PC-3 (cell line): ENCODE results near the gene IQSEC1. TPM values are rescaled to one million over a fixed set of nuclear protein-coding genes. Genes with fewer than 3 reads are reported as not detected.

Experiments
- ATAC-seq: fragments of 200-7000 bp; cut with Tn5 transposase; 2 replicates; pipeline ENCODE4 v1.9.1; 2020; ENCODE audit warnings: mild to moderate bottlenecking, moderate library complexity
- BruUV-seq: library from RNA; stranded (reverse); fragments of 400-500 nt; replicated peaks from 2 replicates; lab custom pipeline; 2021; lab: Mats Ljungman, UMichigan
- CTCF ChIA-PET: fragments of 300-600 bp; sonication (Branson Sonifier 250); formaldehyde crosslinking; loops from one replicate; lab custom pipeline; 2022; ENCODE audit warnings: antibody characterized with exemption; lab: Charles Lee
- POLR2A ChIA-PET: fragments of 300-600 bp; sonication (Branson Sonifier 250); formaldehyde crosslinking; loops from one replicate; lab custom pipeline; 2022; ENCODE audit warnings: antibody characterized with exemption; ENCODE audit not compliant: unreplicated experiment; lab: Charles Lee
- DNase-seq: peaks from one replicate; pipeline ENCODE4 v3.0.0-alpha.2; 2015
- H2AFZ ChIP-seq: fragments of 300-600 bp; sonication (generic); 2 replicates; pipeline ENCODE4 v1.6.0; 2016; ENCODE audit warnings: antibody characterized with exemption, low read length
- H3F3A ChIP-seq: fragments of 300-600 bp; sonication (generic); one replicate; pipeline ENCODE4 v1.6.0; 2017; ENCODE audit warnings: antibody characterized with exemption, low read length, control low read depth, mild to moderate bottlenecking; ENCODE audit not compliant: unreplicated experiment
- H3K27ac ChIP-seq: fragments of 300-600 bp; sonication (generic); 2 replicates; pipeline ENCODE4 v1.5.1; 2016; ENCODE audit warnings: mild to moderate bottlenecking, low read length
- H3K27me3 ChIP-seq: fragments of 300-600 bp; sonication (generic); 2 replicates; pipeline ENCODE4 v1.6.1; 2016; ENCODE audit warnings: low read length, mixed read lengths
- H3K36me3 ChIP-seq: fragments of 300-600 bp; sonication (generic); 2 replicates; pipeline ENCODE4 v1.6.1; 2016; ENCODE audit warnings: low read depth, mixed run types, low read length, mixed read lengths
- H3K4me1 ChIP-seq: fragments of 300-600 bp; sonication (generic); 2 replicates; pipeline ENCODE4 v1.5.1; 2016; ENCODE audit warnings: low read length; ENCODE audit not compliant: insufficient read depth
- H3K4me2 ChIP-seq: fragments of 300-600 bp; sonication (generic); 2 replicates; pipeline ENCODE4 v1.6.0; 2016; ENCODE audit warnings: low read length
- H3K4me3 ChIP-seq: fragments of 300-600 bp; sonication (generic); 2 replicates; pipeline ENCODE4 v1.5.1; 2016; ENCODE audit warnings: mild to moderate bottlenecking, low read length, mixed read lengths
- H3K79me2 ChIP-seq: fragments of 300-600 bp; sonication (generic); 2 replicates; pipeline ENCODE4 v1.6.1; 2017; ENCODE audit warnings: low read length, mixed read lengths
- H3K9ac ChIP-seq: fragments of 300-600 bp; sonication (generic); 2 replicates; pipeline ENCODE4 v1.6.0; 2016; ENCODE audit warnings: mild to moderate bottlenecking, low read length
- H3K9me2 ChIP-seq: fragments of 300-600 bp; sonication (generic); replicated peaks from 2 replicates; pipeline ENCODE4 v1.6.1; 2016; ENCODE audit warnings: mixed run types, low read length, mixed read lengths
- H3K9me3 ChIP-seq: fragments of 300-600 bp; sonication (generic); 2 replicates; pipeline ENCODE4 v1.6.1; 2016; ENCODE audit warnings: low read length, mixed read lengths
- H4K20me1 ChIP-seq: fragments of 300-600 bp; sonication (generic); 2 replicates; pipeline ENCODE4 v1.6.1; 2016; ENCODE audit warnings: low read length, mixed read lengths
- CTCF ChIP-seq: fragments of 300-600 bp; sonication (generic); conservative IDR thresholded peaks from 2 replicates; pipeline ENCODE4 v1.5.1; 2017; ENCODE audit warnings: antibody characterized with exemption, low read depth, mild to moderate bottlenecking, low read length
- EZH2 ChIP-seq: fragments of 300-600 bp; sonication (generic); IDR thresholded peaks from one replicate; pipeline ENCODE4 v1.6.1; 2017; ENCODE audit warnings: antibody characterized with exemption, mild to moderate bottlenecking, low read length; ENCODE audit not compliant: unreplicated experiment
- EZH2phosphoT487 ChIP-seq: fragments of 300-600 bp; sonication (generic); IDR thresholded peaks from 2 replicates; pipeline ENCODE4 v1.6.1; 2018; ENCODE audit warnings: mild to moderate bottlenecking, antibody characterized with exemption, low read length, borderline replicate concordance
- intact Hi-C: fragments of 100-400 bp; cut with micrococcal nuclease; formaldehyde crosslinking; loops from 2 replicates; pipeline ENCODE4 v1.9.0; 2023
- total RNA-seq: library from RNA; depleted of rRNA; stranded (reverse); fragments of >200 nt; gene quantifications from 2 replicates; pipeline ENCODE4 v1.2.3, GENCODE V29; 2014

The IQSEC1 gene
- total RNA-seq, 1 experiment from 2014 or later = 37.9 TPM

GRCh38 chr3:12892840-12893189 is 180.4 kb downstream of the IQSEC1 start:
- no peak overlapping the region for H3K9ac ChIP-seq
- ChIA-PET CTCF (interaction anchor here (1.2 kb wide), 1 partner anchor 70 kb away, joined by 8 read pairs; no protein-coding TSS in a partner anchor), POLR2A (no interaction called here)
- no peak for ATAC-seq
- H3K27ac ChIP-seq = no peak overlapping the region
- H3K9me2 ChIP-seq = no peaks in the 10 kb centered on the region
- no peaks in the 10 kb centered on the region for H3F3A ChIP-seq
- no TSS peak for BruUV-seq
- peaks cover 32% of the 10 kb centered on the region for H3K4me1 ChIP-seq
- H3K4me2 ChIP-seq = no peak overlapping the region
- no peaks in the 10 kb centered on the region for H3K79me2 ChIP-seq
- no peaks in the 10 kb centered on the region for H3K27me3 ChIP-seq
- H3K4me3 ChIP-seq = no peak overlapping the region
- intact Hi-C loops = loop anchor here (1.0 to 10.0 kb wide), 9 partner anchors 25 to 408 kb away; partner anchors contain the start of genes MKRN2 and TSEN2
- DNase-seq = no peak
- H4K20me1 ChIP-seq = no peaks in the 10 kb centered on the region
- no peaks in the 10 kb centered on the region for H3K36me3 ChIP-seq
- H2AFZ ChIP-seq = no peak overlapping the region
- no peaks in the 10 kb centered on the region for H3K9me3 ChIP-seq
- TF ChIP-seq EZH2 = no peak
- TF ChIP-seq CTCF = no peak
- TF ChIP-seq EZH2phosphoT487 = no peak

DNA sequence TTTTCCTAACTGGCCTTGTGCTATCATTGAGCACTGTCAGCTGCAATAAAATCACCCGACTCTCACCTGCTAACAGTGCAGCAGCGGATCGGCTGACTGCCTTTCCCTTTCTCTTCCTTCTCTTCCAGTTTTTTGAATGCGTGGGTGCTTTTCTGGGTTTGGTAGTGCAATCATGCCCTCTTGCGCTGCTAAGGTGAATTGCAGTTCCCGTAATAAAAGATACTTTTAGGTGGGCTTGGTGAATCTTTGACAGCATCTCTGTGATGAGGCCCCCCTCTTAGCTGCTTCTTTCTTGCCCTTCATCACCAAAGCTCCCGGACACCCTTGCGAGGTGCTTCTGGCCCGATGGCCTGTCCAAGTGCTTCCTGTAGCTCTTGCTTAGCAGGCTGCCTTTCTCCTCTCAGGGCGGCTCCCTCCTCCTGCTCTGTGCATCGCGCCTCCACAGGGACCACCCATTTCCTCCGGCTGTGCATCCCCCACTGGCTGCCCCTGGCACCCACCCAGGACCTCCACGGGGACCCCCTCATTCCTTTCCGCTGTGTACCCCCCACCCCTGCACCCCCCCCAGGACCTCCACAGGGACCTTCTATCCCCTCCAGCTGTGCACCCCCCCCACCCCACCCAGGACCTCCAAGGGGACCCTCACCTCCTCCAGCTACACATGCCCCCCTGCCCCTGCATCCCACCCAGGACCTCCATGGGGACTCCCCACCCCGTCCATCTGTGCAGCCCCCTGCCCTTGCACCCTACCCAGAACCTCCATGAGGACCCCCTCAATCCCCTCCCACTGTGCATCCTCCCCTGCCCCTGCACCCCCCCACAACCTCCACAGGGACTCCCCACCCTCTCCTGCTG is 181.0 kb downstream of the IQSEC1 start:
- Histone ChIP-seq H3K4me3 (peak overlapping the region; percentile 50), H3K27ac (no peak overlapping the region), H4K20me1 (no peaks in the 10 kb centered on the region), H3K9ac (no peak overlapping the region), H3K79me2 (no peaks in the 10 kb centered on the region), H3K4me1 (peaks cover 26% of the 10 kb centered on the region), H2AFZ (peak overlapping the region; percentile 78), H3K36me3 (no peaks in the 10 kb centered on the region), H3F3A (no peaks in the 10 kb centered on the region), H3K4me2 (peak overlapping the region; percentile 83), H3K9me2 (no peaks in the 10 kb centered on the region), H3K27me3 (no peaks in the 10 kb centered on the region), H3K9me3 (no peaks in the 10 kb centered on the region)
- ChIA-PET CTCF (interaction anchor here (0.6 to 2.6 kb wide), 4 partner anchors 24 to 355 kb away, joined by 3 to 11 read pairs (median 6); no protein-coding TSS in a partner anchor), POLR2A (no interaction called here)
- intact Hi-C loops = loop anchor here (1.0 to 10.0 kb wide), 9 partner anchors 24 to 407 kb away; partner anchors contain the start of genes MKRN2 and TSEN2
- BruUV-seq = no TSS peak
- TF ChIP-seq EZH2 = no peak
- peak; percentile 95 for TF ChIP-seq CTCF
- ATAC-seq (peak; percentile 55), DNase-seq (peak; percentile 78)
